GM18873 (cell line): ENCODE measurements around the gene DIO3.

Experiments used
- ATAC-seq: cut with Tn5 transposase; IDR thresholded peaks from one replicate; pipeline ENCODE4 v1.9.1; 2021; ENCODE audit warnings: mild to moderate bottlenecking, moderate library complexity, moderate number of reproducible peaks; ENCODE audit not compliant: unreplicated experiment, low FRiP score

The DIO3 gene

DNA sequence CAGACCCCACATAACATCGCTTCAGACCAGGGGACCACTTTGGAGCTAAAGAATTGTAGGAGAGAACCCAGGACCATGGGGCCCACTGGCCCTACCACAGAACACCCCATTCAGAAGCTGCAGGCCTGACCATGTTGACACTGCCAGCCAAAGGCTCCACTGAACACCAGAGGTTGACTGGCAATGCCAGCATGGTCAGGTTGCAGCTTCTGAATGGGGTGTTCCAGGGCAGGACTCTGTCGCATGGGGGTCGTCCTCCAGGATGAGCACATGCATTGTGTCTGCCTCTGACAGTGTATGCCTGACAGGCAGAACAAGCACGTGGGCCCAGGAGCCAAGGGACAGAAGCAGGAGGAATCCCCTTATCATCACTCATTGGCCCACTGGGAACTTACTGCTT lies 34.1 kb downstream of the DIO3 start:
- no peak for ATAC-seq

DNA sequence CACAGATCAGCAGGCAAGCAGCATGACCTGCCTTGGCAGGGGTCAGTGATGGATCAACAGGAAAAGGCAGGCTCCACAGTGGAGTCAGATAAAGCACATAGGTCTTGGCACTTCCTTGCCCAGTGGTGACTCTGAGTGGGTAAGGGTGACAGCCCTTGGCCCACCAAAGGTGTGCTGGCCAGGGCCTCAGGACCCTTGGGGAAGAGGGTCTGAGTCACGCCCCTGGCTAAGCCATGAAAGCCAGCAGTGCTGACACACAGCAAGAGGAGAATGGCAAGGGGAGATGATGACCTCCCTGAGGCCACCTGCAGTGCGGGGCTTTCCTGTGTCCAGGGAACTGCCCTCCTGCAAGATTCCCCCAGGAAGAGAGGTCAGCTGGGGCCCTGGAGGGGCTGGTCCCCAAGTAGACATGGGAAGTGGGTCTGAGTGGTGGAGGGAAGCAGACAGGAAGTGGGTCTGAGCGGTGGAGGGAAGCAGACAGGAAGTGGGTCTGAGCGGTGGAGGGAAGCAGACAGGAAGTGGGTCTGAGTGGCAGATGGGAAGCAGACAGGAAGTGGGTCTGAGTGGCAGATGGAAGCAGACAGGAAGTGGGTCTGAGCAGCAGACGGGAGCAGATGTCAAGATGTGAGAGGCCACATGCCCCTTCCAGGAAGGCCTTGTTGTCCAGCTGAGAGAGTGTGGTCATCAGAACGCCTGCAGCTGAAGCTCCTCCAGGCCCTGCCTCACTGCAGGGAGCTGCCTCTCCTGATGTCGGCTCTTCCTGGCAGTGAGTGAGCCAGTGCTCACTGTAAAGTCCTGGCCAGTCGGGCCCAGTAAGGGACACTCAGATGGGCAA lies 34.8 kb downstream of the DIO3 start:
- ATAC-seq = no peak

DNA sequence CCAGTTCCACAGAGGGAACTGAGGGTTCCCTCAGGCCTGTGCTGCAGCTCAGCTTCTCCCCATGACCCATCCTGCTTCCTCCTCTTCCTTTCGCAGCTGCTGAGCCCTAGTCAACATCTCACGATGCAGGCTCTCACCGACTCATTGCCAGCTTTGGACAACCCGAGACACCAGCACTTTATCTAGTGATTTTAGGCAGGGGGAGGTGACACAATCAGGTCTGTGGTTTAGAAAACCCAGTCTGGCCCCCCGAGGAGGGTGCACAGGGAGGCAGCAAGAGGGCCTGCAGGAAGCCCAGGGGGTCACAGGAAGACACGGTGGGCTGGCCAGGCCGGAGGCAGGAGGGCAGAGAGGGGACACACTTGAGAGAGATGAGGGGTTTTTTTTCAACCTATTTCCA lies 35.4 kb downstream of the DIO3 start:
- ATAC-seq = no peak

DNA sequence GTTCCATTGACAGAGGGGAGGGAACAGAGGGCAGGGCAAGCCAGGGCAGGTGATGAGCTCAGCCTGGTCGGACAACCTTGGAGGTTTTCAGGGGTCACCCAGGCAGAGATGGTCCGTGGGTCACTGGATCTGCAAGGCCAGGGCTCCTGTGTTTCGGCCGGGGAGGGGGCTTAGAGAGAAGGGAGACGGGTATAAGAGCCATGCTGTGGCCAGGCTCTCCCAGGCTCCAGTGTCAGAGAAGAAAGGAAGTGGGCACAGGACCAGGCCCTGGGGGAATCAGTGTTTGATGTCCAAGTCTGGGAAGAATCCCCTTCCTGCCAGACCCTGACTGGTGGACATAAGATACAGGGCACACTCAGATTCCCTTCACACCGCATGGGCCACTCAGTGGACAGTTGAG lies 36.9 kb downstream of the DIO3 start:
- no peak for ATAC-seq

DNA sequence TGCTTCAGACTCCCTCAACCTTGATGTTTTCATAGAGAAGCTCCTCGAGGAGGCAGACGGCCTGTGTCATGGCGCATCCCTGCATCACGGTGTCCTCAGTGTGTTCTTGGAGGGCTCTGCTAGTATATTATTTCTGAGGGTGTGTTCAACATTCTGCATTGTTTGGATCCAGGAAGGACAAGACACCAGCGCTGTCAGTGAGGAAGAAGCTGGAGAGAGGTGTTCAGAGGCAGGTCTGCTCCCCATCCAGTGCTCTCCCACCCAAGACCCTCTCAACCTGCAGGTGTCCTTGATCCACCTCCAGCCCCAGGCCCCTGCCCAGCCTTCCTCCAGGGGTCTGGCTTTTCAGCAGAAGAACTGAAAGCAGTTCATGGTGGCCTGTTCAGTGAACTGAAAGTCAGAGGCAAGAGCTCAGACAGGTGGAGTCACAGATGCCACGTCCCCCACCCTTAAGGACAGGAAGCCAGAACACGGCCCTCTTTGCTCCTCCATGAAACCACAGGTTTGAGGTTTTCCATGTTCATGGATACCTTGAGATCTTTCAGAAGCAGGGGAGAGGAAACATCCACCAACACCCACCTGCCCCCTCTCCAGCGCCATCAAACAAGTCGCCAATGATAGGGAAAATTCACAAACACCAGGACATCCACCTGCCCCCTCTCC lies 37.4 kb downstream of the DIO3 start:
- no peak for ATAC-seq

DNA sequence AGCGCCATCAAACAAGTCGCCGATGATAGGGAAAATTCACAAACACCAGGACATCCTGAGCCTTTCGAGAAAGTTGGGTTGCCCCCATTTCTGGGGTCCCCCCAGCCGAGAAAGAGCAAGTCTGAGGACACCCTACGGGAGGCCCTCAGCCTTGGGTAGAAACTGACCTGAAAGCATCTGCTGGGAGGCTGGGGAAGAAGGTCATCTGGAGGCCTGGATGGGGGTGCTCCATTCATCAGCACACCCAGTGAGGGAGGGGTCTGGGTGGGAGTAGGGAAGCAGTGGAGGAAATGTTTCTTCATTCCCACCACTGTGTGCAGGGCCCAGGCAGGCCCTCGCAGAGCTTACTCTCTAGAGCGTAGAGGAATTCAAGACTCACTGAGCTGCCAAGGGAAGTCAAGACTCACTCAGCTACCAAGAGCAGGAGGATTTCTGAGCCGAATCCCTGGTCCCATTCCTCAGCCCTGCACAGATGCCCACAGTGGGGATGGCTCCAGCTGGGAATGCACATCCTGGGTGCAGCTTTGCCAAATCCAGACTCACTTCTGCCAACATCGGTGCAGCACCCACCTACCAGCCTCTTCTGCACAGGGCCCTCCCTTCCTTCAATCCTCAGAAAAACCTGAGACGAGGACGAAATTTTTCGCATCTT lies 38.1 kb downstream of the DIO3 start:
- ATAC-seq = no peak

DNA sequence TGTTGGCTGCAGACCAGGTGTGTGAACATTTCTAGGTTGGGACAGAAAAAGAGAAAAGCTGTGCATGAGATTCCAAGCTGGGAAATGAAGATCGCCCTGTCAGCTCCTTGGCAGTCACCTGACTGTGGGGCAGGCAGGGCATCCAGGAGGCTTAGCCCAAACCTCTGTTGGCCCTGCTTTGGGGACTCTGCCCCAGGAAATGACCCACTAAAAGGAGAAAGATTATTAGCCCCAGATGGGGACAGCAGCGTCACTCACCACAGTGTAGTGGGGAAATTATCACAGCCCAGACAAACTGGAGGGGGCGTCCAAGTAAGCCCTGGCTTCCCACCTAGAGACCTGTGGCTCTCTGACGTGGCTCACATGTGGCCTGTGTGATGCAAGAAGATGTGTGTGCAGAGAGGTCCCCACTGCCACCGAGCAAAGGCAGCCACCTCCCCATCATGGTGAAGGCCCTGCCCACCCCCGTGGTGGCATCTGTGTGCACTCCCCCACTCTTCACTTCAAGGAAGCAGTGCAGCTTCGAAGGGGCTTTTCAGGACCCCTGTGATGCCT lies 39.1 kb downstream of the DIO3 start:
- ATAC-seq = no peak

DNA sequence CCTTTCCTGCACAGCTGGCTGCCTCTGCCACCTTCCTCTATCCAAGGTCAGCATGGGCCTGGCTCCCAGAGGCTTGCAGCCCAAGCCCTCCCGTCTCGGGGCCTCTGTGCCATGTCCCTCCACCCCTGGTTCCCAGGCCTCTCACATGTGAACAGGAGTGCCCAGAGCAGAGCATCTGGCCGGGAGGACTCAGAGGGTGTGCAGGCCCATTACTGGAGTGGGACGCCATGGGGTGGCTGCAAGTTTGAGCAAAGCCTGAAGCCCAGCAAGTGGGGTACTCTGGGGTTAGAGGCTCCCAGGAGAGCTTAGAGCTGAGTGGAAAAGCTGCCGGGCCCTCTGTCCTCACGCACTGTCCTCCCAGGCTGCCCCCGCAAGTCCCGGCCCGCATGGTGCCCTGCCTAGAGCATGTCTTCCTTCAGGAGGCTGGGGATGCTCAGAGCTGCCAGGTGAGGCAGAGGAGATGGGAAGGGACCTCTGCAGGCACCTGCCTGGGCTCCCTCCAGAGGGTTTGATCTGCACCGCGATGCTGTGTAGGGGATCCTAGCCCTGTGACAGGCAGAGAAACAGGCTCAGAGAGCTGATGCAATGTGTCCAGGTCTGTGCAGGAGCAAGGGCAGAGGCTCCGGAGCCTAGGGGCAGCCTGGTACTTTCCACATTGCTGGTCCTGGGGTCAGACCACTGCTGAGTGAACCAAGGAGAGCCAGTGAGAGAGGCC lies 39.8 kb downstream of the DIO3 start:
- ATAC-seq = no peak

DNA sequence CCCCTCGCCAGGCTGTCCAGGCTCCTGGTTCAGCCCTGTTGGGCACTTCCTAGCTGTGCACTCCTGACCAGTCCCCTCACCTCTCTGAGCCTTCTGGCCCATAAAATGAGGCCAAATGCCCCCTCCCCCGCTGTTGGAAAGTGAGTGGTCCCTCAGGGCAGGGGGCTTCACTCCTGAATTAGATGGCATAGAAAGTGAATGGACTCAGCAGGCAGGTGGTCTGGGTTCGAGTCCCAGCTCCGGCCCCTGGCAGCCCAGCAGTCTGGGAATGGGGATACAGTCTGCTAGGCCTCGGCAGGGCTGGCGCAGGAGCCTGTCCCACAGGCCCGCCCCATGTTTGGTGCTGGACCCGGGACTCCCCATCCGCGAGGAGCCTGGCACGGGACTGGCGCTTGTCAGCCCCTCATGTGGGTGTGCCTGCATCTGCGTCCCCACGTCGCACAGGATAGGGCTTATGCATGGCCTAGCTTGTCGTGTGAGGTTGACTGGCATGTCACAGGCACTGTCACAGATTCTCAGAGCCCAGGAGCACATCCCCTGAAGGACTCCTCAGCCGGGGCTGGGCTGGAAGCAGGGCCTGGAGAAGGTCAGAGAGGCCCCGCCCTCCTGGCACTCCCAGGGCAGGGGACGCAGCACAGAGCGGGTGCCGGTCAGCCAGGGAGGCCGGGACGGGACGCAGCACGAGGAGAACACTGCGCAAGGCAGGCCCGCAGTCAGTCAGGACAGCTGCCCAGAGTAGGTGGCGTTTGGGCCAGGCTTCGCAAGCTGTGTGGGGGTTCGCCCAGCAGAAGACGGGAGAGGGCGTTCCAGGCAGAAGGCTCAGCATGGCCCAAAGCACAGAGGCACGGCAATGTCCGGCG lies 40.5 kb downstream of the DIO3 start:
- no peak for ATAC-seq

DNA sequence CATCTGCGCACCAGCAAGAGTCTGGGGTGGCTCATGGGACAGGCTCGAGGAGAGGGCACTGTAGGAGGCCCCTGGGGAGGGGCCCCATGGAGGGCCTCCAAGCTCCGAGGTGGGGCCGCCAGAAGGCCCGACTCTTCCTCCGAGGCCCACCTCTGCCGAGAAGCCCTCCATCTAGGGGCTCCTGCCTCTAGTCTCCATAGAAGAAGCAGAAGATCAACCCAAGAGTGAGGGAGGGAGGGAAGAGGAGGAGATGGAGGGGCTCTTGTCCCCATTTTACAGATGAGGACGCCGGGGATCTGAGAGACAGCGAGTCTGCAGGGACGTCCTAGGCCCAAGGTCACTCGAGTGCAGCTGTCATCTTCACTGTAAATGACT lies 41.2 kb downstream of the DIO3 start:
- ATAC-seq = no peak

DNA sequence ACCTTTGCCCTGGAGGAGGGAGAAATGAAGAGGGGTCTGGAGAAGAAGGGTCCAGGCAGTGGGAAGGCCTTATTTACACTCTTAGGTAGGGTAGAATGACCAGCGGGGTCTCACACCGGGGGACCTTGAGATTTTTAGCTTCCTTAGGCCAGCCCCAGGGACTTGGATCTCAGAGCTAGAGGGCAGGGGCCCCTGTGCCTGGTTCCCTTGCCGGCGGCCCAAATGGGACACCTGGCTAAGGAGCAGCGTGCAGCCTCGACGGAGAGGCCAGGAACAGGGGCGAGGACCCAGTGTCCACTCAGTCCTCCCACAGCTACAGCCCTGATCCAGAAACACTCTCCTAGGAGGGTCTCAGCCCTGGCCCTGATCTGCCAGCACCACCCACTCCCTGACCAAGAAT lies 41.8 kb downstream of the DIO3 start:
- ATAC-seq = no peak

DNA sequence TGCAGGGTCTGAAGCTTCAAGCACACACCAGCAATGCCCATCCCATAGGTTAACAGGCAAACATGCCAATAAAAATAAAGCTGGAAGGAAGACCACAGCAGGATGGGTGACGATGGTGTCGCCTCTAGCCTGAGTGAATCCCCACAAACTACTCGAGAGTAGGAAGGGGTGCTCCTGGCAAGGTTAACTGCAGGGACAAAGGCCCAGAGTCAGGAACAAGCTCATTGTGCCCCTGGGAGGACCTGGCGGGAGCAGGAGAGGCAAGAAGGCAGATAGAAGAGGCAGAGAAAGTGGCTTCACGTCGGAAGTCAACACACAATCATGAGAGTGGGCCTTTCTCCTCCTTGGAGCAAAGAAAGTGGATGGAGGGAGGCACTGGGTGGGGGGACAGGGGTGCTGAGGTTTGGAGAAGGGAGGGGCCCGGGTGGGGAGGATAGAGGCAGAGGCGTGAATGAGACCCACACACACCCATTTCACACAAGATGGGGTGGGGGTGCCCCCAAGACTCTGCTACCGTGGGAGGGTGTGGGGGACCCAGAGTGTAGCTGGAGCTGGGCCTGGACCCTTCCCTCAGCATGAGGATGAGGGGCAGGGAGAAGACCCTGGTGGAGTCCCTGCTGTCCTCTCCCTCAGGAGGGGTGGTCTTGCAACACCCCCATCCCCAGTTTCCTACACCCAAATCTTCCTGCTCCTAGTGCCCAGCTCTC lies 43.1 kb downstream of the DIO3 start:
- no peak for ATAC-seq

DNA sequence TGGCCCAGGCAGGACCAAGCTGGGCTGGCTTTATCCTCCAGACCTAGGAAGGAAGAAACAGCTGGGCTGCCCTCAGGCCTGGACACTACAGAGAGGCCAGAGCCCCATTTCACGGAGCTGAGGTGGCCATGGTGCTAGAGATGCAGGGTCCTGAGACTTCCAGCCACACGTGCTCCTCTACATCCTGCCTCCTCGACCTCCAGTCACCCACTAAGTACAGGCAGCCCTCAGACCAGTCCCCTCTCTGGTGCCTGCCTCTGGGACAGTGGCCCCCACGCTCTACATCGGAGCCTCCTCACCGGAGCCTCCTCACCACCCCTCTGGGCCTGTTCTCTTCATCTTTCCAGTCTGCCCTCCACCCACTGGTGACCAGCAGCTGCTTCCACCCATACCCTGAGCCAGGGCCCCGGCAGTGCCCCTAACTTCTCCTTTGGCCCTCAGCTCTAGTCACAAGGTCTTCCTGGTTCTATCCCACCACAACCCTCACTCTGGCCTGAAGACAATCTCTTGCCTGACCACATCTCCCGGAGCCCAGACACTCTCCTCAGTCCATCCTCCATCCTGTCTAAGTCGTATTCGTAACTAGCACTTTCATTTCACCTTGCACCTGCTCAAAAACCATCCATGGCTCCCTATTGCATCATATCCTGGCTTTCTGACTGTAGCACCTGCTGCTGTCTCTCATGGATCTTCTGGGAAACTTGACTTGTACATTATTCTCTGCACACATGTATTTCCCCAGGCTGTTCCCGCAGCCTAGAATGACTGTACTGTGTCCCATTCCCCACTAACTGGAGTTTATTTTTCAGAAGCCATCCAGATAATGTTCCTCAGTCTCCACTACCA lies 43.9 kb downstream of the DIO3 start:
- no peak for ATAC-seq

DNA sequence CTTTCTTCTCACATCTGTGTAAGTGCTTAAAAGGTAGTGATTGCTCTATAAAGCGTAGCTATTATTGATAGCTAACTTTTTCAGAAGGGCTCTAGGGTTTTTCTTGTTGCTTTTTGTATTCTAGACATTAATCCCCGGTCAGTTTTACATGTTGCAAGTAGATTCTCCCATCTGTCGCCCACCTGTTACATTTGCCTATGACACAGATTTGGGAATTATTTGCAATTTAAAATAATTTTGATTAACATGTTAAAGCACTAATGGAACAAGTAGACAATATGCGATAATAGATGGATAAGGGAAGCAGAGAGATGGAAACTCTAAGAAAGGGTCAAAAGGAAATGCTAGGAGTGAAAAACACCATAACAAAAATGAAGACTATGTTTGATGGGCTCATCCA lies 44.5 kb downstream of the DIO3 start:
- ATAC-seq = no peak
